8988T (cell line): ENCODE measurements around the gene LCP1.

ENCODE experiments used
- DNase-seq: peaks from one replicate; pipeline ENCODE4 v3.0.0; 2011

LCP1 gene

GRCh38 chr13:46094478-46094877, 87.5 kb downstream of the LCP1 start:
- no peak for DNase-seq

DNA sequence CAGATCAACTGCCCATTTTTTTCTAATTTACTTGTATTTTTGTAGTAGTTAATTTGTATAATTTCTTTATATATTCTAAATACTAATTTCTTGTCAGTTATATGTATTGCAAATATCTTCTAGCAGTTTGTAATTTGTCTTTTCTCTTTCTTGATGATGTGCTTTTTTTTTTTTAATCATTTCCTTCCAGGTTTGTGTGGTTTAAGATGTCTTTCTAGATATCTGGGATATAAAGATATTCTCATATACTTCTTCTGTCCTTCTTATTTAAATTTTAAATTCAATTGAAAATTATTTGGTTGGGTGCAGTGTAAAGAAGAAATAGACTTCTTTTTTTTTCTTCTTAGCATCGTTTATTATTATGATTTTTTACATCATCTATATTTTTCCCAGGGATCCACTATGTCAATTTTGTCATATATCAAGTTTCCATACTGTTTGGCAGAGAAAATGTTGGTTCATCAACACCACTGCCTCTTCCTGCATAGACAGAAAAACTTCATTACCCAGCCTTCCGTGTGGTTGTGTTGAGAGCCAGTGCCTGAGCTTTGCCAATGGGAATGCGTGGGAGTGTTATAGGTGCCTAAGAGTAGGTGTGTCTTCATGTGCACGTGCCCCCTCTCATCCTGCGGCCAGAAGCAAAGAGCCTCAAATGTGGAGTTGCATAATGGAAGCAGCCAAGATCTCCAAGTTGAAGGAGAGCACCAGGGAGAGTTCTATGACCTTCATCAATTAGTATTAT, 93.0 kb downstream of the LCP1 start:
- DNase-seq: no peak

- no peak for DNase-seq
These were observed 94.5 kb downstream of the LCP1 start for GRCh38 chr13:46087481-46087880.

DNA sequence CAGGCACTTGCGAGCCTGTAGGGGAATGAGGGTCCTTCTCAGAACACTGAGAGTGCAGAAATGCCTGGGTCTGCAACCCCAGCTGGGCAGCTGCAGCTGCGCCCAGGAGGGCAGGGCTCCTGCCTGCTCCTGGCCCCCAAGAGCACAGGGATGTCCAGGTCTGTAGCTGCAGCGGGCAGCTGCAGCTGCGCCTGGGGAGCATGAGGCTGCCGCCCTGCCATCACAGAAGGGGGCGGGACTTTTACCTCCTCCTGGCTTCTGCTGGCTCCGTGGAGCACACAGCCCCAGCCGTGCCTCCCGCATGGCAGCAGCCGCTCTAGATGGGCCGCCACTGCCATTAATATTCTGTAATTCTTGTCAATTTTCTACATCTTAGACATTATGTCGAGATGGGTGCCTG, 95.0 kb downstream of the LCP1 start:
- no peak for DNase-seq

DNA sequence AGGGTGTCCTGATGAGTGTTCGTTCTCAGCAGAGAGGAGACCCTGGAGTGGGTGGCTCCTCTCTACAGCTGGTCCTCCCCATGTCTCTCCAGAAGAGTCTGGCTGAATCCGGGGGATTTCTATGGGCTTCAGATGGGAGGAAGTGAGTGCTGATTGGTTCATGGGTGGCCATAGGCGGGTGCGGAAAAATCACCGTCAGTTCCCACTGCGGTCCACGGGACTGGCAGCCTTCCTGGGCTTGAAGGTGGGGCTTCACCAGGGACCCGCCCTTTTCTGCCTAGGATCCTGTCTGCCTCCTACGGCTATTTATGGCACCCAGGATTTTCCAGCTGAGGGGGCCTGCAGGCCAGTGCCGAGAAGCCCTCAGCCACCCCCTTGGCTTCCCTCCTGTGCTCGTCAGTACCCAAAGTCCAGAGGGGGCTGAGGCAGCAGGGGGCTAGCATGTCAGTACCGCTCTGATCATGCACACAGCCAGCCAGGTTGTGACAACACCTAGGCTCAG, 95.5 kb downstream of the LCP1 start:
- no peak for DNase-seq

GRCh38 chr13:46085737-46086136, 96.2 kb downstream of the LCP1 start:
- no peak for DNase-seq

- DNase-seq: no peak
These were observed 99.7 kb downstream of the LCP1 start for GRCh38 chr13:46082324-46082723.

DNA sequence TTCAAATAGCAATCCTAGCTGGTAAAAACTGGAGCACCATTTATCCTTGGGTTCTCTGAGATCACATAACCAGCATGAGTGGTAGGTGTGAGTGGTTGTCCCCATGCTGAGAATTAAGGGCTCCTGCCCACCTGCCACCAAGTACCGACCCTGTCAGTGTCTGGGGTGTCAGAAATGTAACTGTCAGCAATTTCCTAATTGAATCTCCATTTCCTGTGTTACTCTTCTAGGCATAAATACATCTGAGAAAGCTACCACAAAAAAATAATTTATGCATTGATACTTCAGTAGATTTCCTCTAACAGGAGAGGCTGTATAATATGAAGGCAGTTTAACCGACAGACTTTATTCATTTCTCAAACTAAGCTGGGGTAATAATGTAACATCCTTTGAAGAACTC, 102.2 kb downstream of the LCP1 start:
- DNase-seq: no peak

- DNase-seq: no peak
These were observed 104.7 kb downstream of the LCP1 start for GRCh38 chr13:46077265-46077664.

- DNase-seq: no peak
These were observed 105.2 kb downstream of the LCP1 start for GRCh38 chr13:46076827-46077226.
